Smooth muscle cell (in vitro differentiated cells): ENCODE measurements around the gene MRPS21. TPM values are rescaled to one million over a fixed set of nuclear protein-coding genes. Genes with fewer than 3 reads are reported as not detected.

Experiments used
- DNase-seq: peaks from one replicate; lab custom pipeline; 2025; ENCODE audit not compliant: unreplicated experiment; lab: John Stamatoyannopoulos, UW
- H2AFZ ChIP-seq: fragments of 200-600 bp; sonication (generic); 2 replicates; pipeline ENCODE4 v1.6.0; 2016; ENCODE audit warnings: antibody characterized with exemption, low read depth, mild to moderate bottlenecking
- H3F3A ChIP-seq: fragments of 200-600 bp; sonication (generic); 2 replicates; pipeline ENCODE4 v1.6.0; 2017; ENCODE audit warnings: antibody characterized with exemption, low read depth
- H3K27ac ChIP-seq: fragments of 200-600 bp; sonication (generic); 2 replicates; pipeline ENCODE4 v1.5.1; 2016; ENCODE audit warnings: low read depth, mild to moderate bottlenecking
- H3K27me3 ChIP-seq: fragments of 200-600 bp; sonication (generic); 2 replicates; pipeline ENCODE4 v1.6.1; 2016; ENCODE audit warnings: low read depth, mild to moderate bottlenecking
- H3K36me3 ChIP-seq: fragments of 200-600 bp; sonication (generic); 2 replicates; pipeline ENCODE4 v1.5.1; 2016; ENCODE audit warnings: low read depth
- H3K4me1 ChIP-seq: fragments of 200-600 bp; sonication (generic); 2 replicates; pipeline ENCODE4 v1.5.1; 2016; ENCODE audit warnings: low read depth
- H3K4me2 ChIP-seq: fragments of 200-600 bp; sonication (generic); 2 replicates; pipeline ENCODE4 v1.6.0; 2016; ENCODE audit warnings: mild to moderate bottlenecking
- H3K4me3 ChIP-seq: fragments of 200-600 bp; sonication (generic); 2 replicates; pipeline ENCODE4 v1.5.1; 2016; ENCODE audit warnings: mild to moderate bottlenecking
- H3K79me2 ChIP-seq: fragments of 200-600 bp; sonication (generic); 2 replicates; pipeline ENCODE4 v1.6.0; 2016; ENCODE audit warnings: low read depth, mild to moderate bottlenecking
- H3K9ac ChIP-seq: fragments of 200-600 bp; sonication (generic); 2 replicates; pipeline ENCODE4 v1.6.0; 2016; ENCODE audit warnings: low read depth
- H3K9me3 ChIP-seq: fragments of 200-600 bp; sonication (generic); replicated peaks from 2 replicates; pipeline ENCODE4 v1.5.1; 2016; ENCODE audit warnings: low read depth
- H4K20me1 ChIP-seq: fragments of 200-600 bp; sonication (generic); 2 replicates; pipeline ENCODE4 v1.6.0; 2016; ENCODE audit warnings: low read depth
- CTCF ChIP-seq: fragments of 200-600 bp; sonication (generic); IDR thresholded peaks from 2 replicates; pipeline ENCODE4 v1.5.1; 2017; ENCODE audit warnings: borderline replicate concordance, mild to moderate bottlenecking, antibody characterized with exemption; ENCODE audit not compliant: insufficient read depth, poor library complexity, severe bottlenecking
- WGBS: methylation state at CpG from one replicate; pipeline ENCODE4 v1.1.7; 2016; ENCODE audit warnings: low lambda C conversion rate; 5-methylcytosine and 5-hydroxymethylcytosine counted together
- polyA plus RNA-seq: library from polyadenylated mRNA; unstranded; fragments of >200 nt; fragmentation: Nextera tagmentation; extraction: Ambion mirVana; gene quantifications from 2 replicates; pipeline ENCODE4 v1.2.1, GENCODE V29; 2016
- total RNA-seq: library from RNA; depleted of rRNA; stranded (reverse); fragments of >200 nt; gene quantifications from 2 replicates; pipeline ENCODE4 v1.2.3, GENCODE V29; 2014

MRPS21 gene
- total and polyA plus RNA-seq, 2 experiments from 2014 or later: 53.8 to 85.9 TPM

DNA sequence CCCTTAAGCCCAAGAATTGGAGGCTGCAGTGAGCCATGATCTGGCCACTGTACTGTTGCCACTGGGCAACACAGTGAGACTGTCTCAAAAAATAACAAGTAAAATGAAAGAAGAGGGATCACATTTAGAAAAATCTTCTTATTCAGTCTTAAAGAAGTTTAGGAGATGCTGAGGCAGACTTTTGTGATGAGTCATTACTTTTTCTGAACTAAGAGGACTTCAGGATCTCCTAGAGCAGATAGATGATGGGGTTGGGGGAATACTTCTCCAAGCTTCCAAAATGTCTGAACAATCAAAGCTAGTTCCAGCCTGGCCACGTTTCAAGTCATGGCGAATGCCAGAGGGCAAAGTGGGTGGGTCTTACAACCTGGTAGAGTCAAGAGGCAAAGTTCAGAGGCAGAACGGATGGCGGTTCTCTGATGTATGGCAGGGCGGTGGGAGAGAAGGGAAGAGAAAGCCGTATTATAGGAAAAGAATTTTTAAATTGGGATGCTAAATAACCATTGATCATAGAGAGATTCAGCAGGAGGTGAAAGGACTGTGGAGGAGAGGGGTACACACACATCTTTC is 13.4 kb upstream of the MRPS21 start:
- no peak for TF ChIP-seq CTCF
- H3K4me3 ChIP-seq: no peak overlapping the region
- H3K27ac ChIP-seq: no peak overlapping the region
- H3K4me2 ChIP-seq: no peak overlapping the region
- no peaks in the 10 kb centered on the region for H3K9me3 ChIP-seq
- H3K27me3 ChIP-seq: no peaks in the 10 kb centered on the region
- H3K4me1 ChIP-seq: peaks cover 11% of the 10 kb centered on the region
- no peaks in the 10 kb centered on the region for H3F3A ChIP-seq
- H3K9ac ChIP-seq: no peak overlapping the region
- H3K79me2 ChIP-seq: no peaks in the 10 kb centered on the region
- no peaks in the 10 kb centered on the region for H4K20me1 ChIP-seq
- no peak overlapping the region for H2AFZ ChIP-seq
- H3K36me3 ChIP-seq: no peaks in the 10 kb centered on the region
- WGBS: 86% methylated on average over 6 of the region's 6 CpGs
- no peak for DNase-seq

DNA sequence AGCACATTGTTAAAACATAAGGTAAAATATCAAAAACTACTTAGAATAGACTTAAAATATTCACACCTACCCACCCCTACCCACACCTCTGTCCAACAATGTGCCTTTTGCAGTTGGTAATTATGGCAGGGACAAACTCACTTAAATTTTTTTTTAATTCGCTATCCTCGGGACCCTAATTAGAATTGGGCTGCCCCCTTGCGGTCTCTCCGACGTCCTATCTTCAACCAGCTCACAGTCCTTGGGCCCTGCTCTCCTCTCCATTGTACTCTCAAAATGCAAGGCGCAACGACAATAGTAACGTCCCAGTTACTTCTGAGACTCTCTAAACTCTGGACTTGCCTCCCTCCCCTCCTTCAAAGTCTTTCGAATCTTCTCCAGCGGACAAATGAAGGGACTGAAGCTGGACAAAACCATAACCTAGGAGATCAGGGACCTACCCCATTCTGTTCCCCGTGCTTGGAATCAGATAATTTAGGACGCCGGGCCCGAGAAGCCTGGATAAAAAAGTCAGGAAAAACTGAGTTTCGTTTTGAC is 12.4 kb upstream of the MRPS21 start:
- Histone ChIP-seq H3K27me3 (no peaks in the 10 kb centered on the region), H3F3A (no peaks in the 10 kb centered on the region), H3K27ac (peak overlapping the region; percentile 66), H2AFZ (peak overlapping the region; percentile 75), H3K36me3 (no peaks in the 10 kb centered on the region), H3K4me1 (peaks cover 11% of the 10 kb centered on the region), H3K4me3 (peak overlapping the region; percentile 55), H3K9me3 (no peaks in the 10 kb centered on the region), H3K79me2 (no peaks in the 10 kb centered on the region), H3K4me2 (peak overlapping the region; percentile 82), H3K9ac (peak overlapping the region; percentile 60), H4K20me1 (no peaks in the 10 kb centered on the region)
- WGBS: 4% methylated on average over 15 of the region's 15 CpGs
- peak; percentile 55 for TF ChIP-seq CTCF
- DNase-seq: peak; percentile 18

GRCh38 chr1:150281758-150282557 is 11.7 kb upstream of the MRPS21 start, which contains the start of gene CIART:
Gene CIART (plus strand): TSS chr1:150282554. CDS start chr1:150283268, 714 bp downstream.
- H4K20me1 ChIP-seq: no peaks in the 10 kb centered on the region
- H3F3A ChIP-seq: no peaks in the 10 kb centered on the region
- DNase-seq: peak; percentile 58
- H3K36me3 ChIP-seq: no peaks in the 10 kb centered on the region
- peak within 1 kb of the TSS; percentile 82 for H3K4me2 ChIP-seq
- peaks cover 11% of the 10 kb centered on the region for H3K4me1 ChIP-seq
- H3K4me3 ChIP-seq: peak within 1 kb of the TSS; percentile 55
- H3K27me3 ChIP-seq: no peaks in the 10 kb centered on the region
- TF ChIP-seq CTCF: no peak
- WGBS: 4% methylated on average over 45 of the region's 46 CpGs
- peak within 1 kb of the TSS; percentile 72 for H3K9ac ChIP-seq
- peak within 1 kb of the TSS; percentile 66 for H3K27ac ChIP-seq
- H2AFZ ChIP-seq: peak within 1 kb of the TSS; percentile 75
- H3K9me3 ChIP-seq: no peaks in the 10 kb centered on the region
- no peaks in the 10 kb centered on the region for H3K79me2 ChIP-seq
